GM18498 (cell line): ENCODE measurements around the gene GPR152.
"Not testable (repeated sequence)": the region's sequence is repeated elsewhere in the genome, so short reads cannot be mapped to it uniquely, and the experiment has no call there.

ENCODE experiments used
- ATAC-seq: cut with Tn5 transposase; IDR thresholded peaks from one replicate; pipeline ENCODE4 v1.9.1; 2021; ENCODE audit warnings: mild to moderate bottlenecking, moderate library complexity; ENCODE audit not compliant: unreplicated experiment

GPR152 gene

GRCh38 chr11:67466962-67467771, 14.6 kb upstream of the GPR152 start:
- no peak for ATAC-seq

GRCh38 chr11:67466367-67466766, 13.8 kb upstream of the GPR152 start:
- ATAC-seq: no peak

- ATAC-seq: not testable (repeated sequence)
Measured at GRCh38 chr11:67465530-67465929, 13.0 kb upstream of the GPR152 start.

- no peak for ATAC-seq
Measured at GRCh38 chr11:67465189-67465510, 12.6 kb upstream of the GPR152 start.

- peak; percentile 55 for ATAC-seq
Measured at GRCh38 chr11:67464411-67465188, 12.1 kb upstream of the GPR152 start.

- ATAC-seq: no peak
Measured at GRCh38 chr11:67463680-67464410, 11.3 kb upstream of the GPR152 start.

GRCh38 chr11:67463186-67463585, 10.7 kb upstream of the GPR152 start:
- ATAC-seq: no peak

GRCh38 chr11:67458266-67458665, 5.7 kb upstream of the GPR152 start:
- ATAC-seq: no peak

- no peak for ATAC-seq
Measured at GRCh38 chr11:67457453-67457852, 4.9 kb upstream of the GPR152 start.

GRCh38 chr11:67456068-67456705, 3.7 kb upstream of the GPR152 start:
- ATAC-seq: no peak

- no peak for ATAC-seq
Measured at GRCh38 chr11:67455054-67455453, 2.5 kb upstream of the GPR152 start, which contains the start of gene CABP4. CABP4 (plus strand) TSS chr11:67455354; CDS start chr11:67455424, 70 bp downstream.

- no peak for ATAC-seq
Measured at GRCh38 chr11:67453816-67454732, 1.5 kb upstream of the GPR152 start.

GRCh38 chr11:67451658-67451976, 912 bp downstream of the GPR152 start:
- no peak for ATAC-seq

GRCh38 chr11:67450796-67451657, 1.5 kb downstream of the GPR152 start:
- no peak for ATAC-seq

GRCh38 chr11:67449116-67449844, 3.2 kb downstream of the GPR152 start:
- no peak for ATAC-seq

- no peak for ATAC-seq
Measured at GRCh38 chr11:67448220-67448609, 4.3 kb downstream of the GPR152 start.

- no peak for ATAC-seq
Measured at GRCh38 chr11:67445515-67445914, 7.0 kb downstream of the GPR152 start.
